HG03135 (cell line): Measurements from ENCODE around the gene UNC79.
"Not testable (repeated sequence)": the region's sequence is repeated elsewhere in the genome, so short reads cannot be mapped to it uniquely, and the experiment has no call there.

ENCODE experiments used
- ATAC-seq: cut with Tn5 transposase; IDR thresholded peaks from one replicate; pipeline ENCODE4 v1.9.1; 2021; ENCODE audit warnings: mild to moderate bottlenecking, moderate library complexity; ENCODE audit not compliant: unreplicated experiment

The UNC79 gene

GRCh38 chr14:93430315-93431035, at the start of gene UNC79:
Gene UNC79, plus strand, starts transcription at chr14:93430939. Its CDS starts 91 bp downstream, at chr14:93431030.
- no peak for ATAC-seq

DNA sequence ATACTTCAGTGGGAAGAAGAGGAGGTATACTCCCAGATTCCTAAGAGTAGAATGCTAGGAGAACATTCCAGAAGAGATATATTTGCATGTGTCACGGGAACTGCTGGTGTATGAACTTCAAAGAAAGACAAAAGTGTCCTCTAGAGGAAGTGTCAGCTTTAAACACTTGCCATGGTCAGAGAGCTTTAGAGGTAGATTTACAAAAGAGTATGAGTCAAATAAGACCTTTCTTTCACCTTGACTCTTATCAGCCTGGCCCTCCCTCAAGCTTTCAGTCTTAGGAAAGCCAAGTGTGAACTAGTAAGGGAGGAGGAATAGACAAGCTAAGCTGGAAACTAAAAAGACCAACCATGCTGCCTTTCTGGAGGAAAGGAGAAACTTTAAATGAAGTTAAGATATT, 49.1 kb upstream of the UNC79 start:
- ATAC-seq, result no peak

- ATAC-seq, result not testable (repeated sequence)
Observed at GRCh38 chr14:93384256-93384655, 46.5 kb upstream of the UNC79 start.

GRCh38 chr14:93395231-93395630, 35.5 kb upstream of the UNC79 start:
- no peak for ATAC-seq

- ATAC-seq, result no peak
Observed at GRCh38 chr14:93396456-93396855, 34.3 kb upstream of the UNC79 start.

GRCh38 chr14:93398491-93398890, 32.2 kb upstream of the UNC79 start:
- ATAC-seq, result no peak

DNA sequence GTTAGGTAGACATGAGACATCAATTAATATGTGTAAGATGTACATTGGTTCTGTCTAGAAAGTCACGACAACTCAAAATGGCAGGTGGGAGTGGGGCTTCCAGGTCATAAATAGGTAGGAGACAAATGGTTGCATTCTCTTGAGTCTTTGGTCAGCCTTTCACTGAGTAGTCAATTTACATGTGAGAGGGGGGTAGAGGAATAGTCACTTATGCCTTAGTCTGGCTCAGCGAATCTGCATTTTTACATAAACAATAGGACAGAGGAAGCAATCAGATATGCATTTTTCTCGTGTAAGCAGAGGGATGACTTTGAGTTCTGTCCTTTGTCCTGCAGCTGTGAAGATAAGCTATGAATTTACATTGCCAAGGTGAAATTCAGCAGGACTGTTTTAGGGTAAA, 27.8 kb upstream of the UNC79 start:
- ATAC-seq, result no peak

DNA sequence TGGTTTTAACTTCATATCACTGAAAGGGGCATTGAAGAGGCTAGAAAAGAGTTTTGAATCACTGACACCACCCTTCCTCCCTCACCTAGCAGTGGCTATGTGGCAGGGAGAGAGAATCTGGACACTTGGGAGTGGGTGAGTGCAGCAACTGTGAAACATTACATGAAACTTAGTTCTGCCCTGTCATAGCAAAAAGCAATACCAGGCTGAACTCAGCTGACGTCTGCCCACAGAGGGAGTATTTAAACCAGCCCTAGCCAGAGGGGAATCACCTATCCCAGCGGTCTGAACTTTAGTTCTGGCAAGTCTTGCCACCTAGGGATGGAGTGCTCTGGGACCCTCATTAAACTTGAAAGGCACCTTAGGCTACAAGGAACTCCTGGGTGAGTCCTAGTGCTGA, 20.7 kb upstream of the UNC79 start:
- no peak for ATAC-seq

- no peak for ATAC-seq
Observed at GRCh38 chr14:93410893-93411292, 19.8 kb upstream of the UNC79 start.

- not testable (repeated sequence) for ATAC-seq
Observed at GRCh38 chr14:93425136-93425535, 5.6 kb upstream of the UNC79 start.

GRCh38 chr14:93426750-93427149, 4.0 kb upstream of the UNC79 start:
- no peak for ATAC-seq

DNA sequence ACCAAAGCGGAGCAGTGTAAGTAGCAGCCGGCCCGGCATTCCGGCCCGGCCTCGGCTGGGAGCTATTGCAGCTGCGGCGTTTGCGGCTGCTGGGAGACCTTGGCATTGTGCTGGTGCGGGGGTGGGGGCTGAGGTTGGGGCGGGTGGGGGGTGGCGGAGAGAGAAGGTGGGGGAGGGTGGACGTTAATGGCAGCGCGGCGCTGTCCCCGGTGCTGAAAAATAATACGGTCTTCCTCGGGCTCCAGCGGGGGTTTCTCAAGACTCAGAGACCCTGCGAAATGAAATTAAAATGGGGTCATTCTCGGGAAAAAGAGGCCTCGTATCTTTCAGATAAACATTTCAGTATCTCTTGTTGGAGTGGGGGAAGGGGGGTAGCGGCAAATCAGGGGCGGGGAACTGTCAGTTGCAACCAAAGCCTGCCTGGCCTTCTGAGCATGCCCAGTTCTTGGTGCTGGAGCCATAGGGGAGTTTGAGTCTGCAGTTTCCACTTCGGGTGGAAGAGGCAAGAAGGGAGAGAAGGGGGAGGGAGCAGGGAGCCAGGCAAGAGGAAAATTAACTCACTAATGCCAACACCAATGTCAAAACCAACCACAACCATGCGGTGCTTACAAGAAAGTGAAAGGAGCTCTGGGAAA, 414 bp downstream of the UNC79 start:
- no peak for ATAC-seq

- no peak for ATAC-seq
Observed at GRCh38 chr14:93454224-93454623, 23.5 kb downstream of the UNC79 start.

- no peak for ATAC-seq
Observed at GRCh38 chr14:93456356-93456755, 25.6 kb downstream of the UNC79 start.

DNA sequence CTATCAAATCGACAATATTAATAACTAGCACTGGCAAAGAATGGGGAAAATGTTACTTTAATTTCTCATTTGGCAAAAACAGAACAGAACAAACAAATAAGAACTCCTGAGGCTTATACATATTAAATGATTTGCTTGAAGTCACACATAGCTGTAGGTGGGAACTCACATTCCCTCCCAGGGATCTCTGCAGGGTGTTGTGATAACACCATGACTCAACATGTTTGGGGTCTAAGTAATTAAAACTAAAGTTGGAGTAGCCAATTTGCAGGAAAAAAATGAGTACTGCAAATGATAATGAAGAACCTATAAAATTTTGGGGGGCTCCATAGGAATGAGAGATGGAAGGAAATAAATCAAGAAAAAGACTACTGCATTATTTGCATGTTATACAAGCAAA, 27.5 kb downstream of the UNC79 start:
- ATAC-seq, result no peak

DNA sequence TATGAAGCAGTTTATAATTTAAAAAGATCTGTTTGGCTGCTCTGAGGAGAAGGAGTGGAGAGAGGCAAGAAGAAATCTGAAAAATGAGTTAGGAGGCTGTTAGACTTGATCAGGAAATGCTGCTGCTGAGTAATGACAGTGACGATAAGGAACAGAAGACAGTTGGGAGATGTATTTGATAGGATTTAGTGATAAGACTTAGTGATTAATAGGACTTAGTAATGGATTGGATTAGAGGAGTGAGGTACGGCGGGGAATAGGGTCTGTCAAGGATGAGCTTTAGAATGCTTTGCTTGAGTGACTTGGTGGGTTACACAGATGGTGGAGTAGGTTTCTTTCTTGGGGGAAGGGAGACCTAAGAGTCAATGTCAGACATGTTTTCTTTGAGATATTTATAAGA, 31.7 kb downstream of the UNC79 start:
- ATAC-seq, result no peak

- ATAC-seq, result no peak
Observed at GRCh38 chr14:93464271-93464670, 33.5 kb downstream of the UNC79 start.

GRCh38 chr14:93475471-93475870, 44.7 kb downstream of the UNC79 start:
- no peak for ATAC-seq

DNA sequence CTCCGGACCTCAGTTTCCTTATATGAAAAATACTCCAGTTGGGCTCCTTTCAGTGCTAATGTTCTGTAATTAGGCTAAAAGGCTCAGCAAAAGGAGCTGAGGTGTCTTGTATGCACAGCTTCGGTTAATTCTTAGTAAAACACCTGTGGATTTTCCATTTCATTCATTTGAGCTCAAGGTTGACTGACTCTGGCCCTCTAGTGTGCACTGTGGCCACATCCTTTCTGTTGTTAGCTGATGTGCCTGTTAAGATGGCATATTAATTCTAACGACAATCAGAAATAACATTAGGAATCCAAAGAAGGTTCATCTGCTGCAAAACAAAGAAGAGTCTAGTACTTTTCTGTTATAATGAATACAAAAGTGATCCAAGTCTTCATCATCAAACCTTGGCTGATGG, 45.6 kb downstream of the UNC79 start:
- ATAC-seq, result no peak

GRCh38 chr14:93479074-93479473, 48.3 kb downstream of the UNC79 start:
- ATAC-seq, result not testable (repeated sequence)

DNA sequence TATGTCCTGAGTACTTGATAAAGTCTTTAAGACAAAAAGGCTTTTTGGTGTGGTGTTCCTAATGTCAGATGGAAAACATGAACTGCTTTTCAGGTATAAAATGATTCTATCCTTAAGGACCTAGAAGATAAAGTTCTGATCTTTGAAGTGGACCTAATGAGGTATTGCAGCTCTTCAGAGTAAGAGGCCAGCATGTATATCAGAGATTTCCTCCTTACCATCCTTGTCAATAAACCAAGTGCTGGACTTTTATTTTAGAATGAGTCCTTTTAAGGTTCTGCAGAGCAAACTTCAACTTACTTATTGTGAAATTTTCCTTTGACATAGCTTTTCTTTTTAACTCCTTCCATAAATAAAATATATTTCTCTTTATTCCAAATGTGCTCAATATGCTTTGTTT, 50.1 kb downstream of the UNC79 start:
- ATAC-seq, result no peak

DNA sequence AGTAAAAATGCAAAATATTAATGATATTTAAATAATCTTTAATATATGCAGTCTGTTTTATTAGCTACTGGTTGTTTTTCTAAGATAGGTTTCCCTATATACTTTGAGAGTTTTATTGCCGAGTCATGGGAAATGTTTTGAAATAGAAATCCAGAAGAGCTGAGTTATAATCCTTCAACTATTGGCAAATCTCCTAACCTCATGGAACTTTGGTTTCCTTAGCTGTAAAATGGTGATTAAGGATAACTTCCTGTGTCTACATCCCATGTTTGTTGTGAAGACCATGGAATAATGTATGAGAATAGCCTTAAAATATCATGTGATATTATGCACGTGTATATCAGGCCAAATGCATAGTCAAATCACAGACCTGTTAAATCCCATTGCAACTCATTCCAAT, 51.0 kb downstream of the UNC79 start:
- ATAC-seq, result no peak

GRCh38 chr14:93490001-93490400, 59.3 kb downstream of the UNC79 start:
- no peak for ATAC-seq
